ENCODE data around the gene HSPA14. TPM values are rescaled to one million over a fixed set of nuclear protein-coding genes. Genes with fewer than 3 reads are reported as not detected.
A peak's percentile ranks its signal among the peaks of the same experiment; 100 is the strongest.

The HSPA14 gene
- total and polyA plus RNA-seq, 2 of the 4 experiments (the other 2 are of a cell fraction): 10.3 to 11.8 TPM

DNA sequence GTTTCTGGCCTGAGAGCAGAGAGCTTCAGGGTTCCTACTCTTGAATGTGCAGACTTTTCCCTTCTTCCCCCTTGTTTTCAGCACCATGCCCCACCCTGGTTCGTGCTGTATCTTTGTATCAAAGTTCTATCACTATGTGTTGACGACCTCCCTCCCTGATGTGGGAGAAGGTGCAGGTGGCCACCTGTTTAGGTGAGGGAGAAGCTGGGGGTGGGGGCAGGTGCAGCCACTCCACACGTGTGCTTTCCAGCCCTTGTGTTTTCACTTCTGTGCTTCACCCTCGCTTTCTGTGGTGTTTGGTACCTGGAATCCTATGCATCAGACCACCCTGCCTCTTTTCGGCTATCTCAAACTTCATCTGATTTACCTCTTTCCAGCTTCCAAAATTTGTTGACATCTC lies 20.9 kb downstream of the HSPA14 start:
- ATAC-seq (ENCODE audit: low read depth): no peak
- intact Hi-C loops (cut with micrococcal nuclease) (no loop called here), in situ Hi-C loops (cut with MboI; ENCODE audit: low sequenced_read_pairs) (no loop called here), dilution Hi-C loops (cut with HindIII; ENCODE audit: low sequenced_read_pairs, unreplicated experiment) (no loop called here)
- Histone ChIP-seq H2BK120ac (ENCODE audit: low read depth, low read length) (no peak overlapping the region), H2AFZ (replicated peaks; ENCODE audit: low read length, poor library complexity) (peak overlapping the region; percentile 23), H3K36me3 (ENCODE audit: control insufficient read depth, insufficient read depth, low read length) (peaks cover 7% of the 10 kb centered on the region), H4K20me1 (ENCODE audit: insufficient read depth, low read length) (no peaks in the 10 kb centered on the region), H4K5ac (ENCODE audit: low read depth, low read length) (no peak overlapping the region), H3K27ac (ENCODE audit: insufficient read depth, low read length) (no peak overlapping the region), H3K14ac (replicated peaks; ENCODE audit: low read depth, low read length) (no peak overlapping the region), H3K9ac (ENCODE audit: low read depth, low read length) (no peak overlapping the region), H3K4ac (ENCODE audit: low read depth, low read length) (no peak overlapping the region), H3K23ac (ENCODE audit: low read depth, low read length) (no peak overlapping the region), H2BK20ac (ENCODE audit: low read depth, low read length) (no peak overlapping the region), H2AK5ac (ENCODE audit: low read depth, low read length) (no peak overlapping the region), H3K4me2 (ENCODE audit: low read depth, low read length) (no peak overlapping the region), H2BK5ac (ENCODE audit: low read depth, low read length, poor library complexity, severe bottlenecking) (no peak overlapping the region), H3K9me3 (ENCODE audit: control insufficient read depth, insufficient read depth, low read length) (no peaks in the 10 kb centered on the region), H4K8ac (ENCODE audit: low read depth in 2 of 2, low read length in 2 of 2) (no peak overlapping the region), H2BK15ac (ENCODE audit: low read depth, low read length) (no peak overlapping the region), H4K91ac (ENCODE audit: insufficient read depth, low read depth, low read length) (no peak overlapping the region), H3K79me1 (ENCODE audit: low read depth in 1 of 2, low read length in 2 of 2) (no peaks in the 10 kb centered on the region; a peak in 1 of 4 replicates), H3K18ac (ENCODE audit: low read depth, low read length) (no peak overlapping the region), H3K56ac (ENCODE audit: extremely low read depth, insufficient read depth, low read length) (no peak overlapping the region), H3K9me1 (ENCODE audit: insufficient read depth, low read length) (peaks cover 7% of the 10 kb centered on the region), H3K27me3 (ENCODE audit: control insufficient read depth, insufficient read depth, low read length) (no peaks in the 10 kb centered on the region), H2AK9ac (replicated peaks; ENCODE audit: low read depth, low read length, poor library complexity) (no peak overlapping the region), H3K4me1 (ENCODE audit: control insufficient read depth, insufficient read depth, low read length) (peaks cover 3% of the 10 kb centered on the region; the same call in 1 of the 2 replicates), H3K4me3 (ENCODE audit: insufficient read depth, low read depth, low read length) (no peak overlapping the region)
- WGBS, 2 experiments (ENCODE audit: extremely low coverage in 2 of 2, insufficient read length in 1 of 2): 100% methylated on average over 1 of the region's 5 CpGs; no CpG with 5 or more reads in 1 of the 2 experiments
- POLR2A ChIA-PET (ENCODE audit: unreplicated experiment): interaction anchor here (0.7 kb wide), 1 partner anchor 471 kb away, joined by 3 read pairs; no protein-coding TSS in a partner anchor
- CTCF ChIA-PET: interaction anchor here (0.6 kb wide), 1 partner anchor 428 kb away, joined by 3 read pairs; no protein-coding TSS in a partner anchor
- TF ChIP-seq RCOR1 (IDR thresholded peaks at IDR 0.05; ENCODE audit: insufficient replicate concordance, low read length) (no peak), MAFK (IDR thresholded peaks at IDR 0.05; ENCODE audit: low read depth, low read length) (no peak), MXI1 (IDR thresholded peaks at IDR 0.05; ENCODE audit: borderline replicate concordance, low read depth, low read length) (no peak), NFE2L2 (IDR thresholded peaks at IDR 0.05; ENCODE audit: low read depth, low read length) (no peak), CEBPB (IDR thresholded peaks at IDR 0.05; ENCODE audit: low read depth, low read length) (no peak), RAD21 (IDR thresholded peaks at IDR 0.05; ENCODE audit: low read length) (no peak), USF2 (IDR thresholded peaks at IDR 0.05; ENCODE audit: low read depth, low read length) (no peak)
- no peak for DNase-seq
- BruUV-seq (replicated peaks): no TSS peak
